Ramos (cell line): ENCODE measurements around the gene MORF4L1.
"Not testable (repeated sequence)": the region's sequence is repeated elsewhere in the genome, so short reads cannot be mapped to it uniquely, and the experiment has no call there.

Source experiments
- in situ Hi-C: fragments of 300-500 bp; cut with MboI; formaldehyde crosslinking; loops from one replicate; pipeline ENCODE4 v1.14.3; 2022; ENCODE audit warnings: low sequenced_read_pairs; ENCODE audit not compliant: unreplicated experiment

Gene MORF4L1

GRCh38 chr15:78893538-78893937 is 20.8 kb downstream of the MORF4L1 start:
- in situ Hi-C loops: no loop called here

DNA sequence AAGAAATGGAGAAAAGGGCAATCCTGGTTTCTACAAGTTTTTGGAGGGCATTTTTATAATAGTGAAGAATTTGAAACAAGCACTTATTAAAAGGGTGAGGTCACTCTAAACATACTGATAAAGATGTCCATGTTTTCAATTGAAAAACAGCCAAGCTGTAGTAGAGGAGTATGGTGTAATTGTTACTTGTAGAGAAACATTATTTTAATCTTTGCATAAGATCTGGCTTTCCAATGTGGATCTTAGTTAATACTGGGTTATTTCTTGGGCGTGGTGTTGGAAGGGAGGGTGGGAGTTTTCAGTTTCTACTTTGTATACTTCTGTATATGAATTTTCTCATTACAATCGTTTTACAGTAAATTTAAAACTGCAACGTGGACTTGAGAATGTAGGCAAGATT is 22.8 kb downstream of the MORF4L1 start:
- in situ Hi-C loops: no loop called here

GRCh38 chr15:78898540-78898939 is 25.9 kb downstream of the MORF4L1 start:
- in situ Hi-C loops: no loop called here

- in situ Hi-C loops: not testable (repeated sequence)
Measured at GRCh38 chr15:78900819-78901533, 28.3 kb downstream of the MORF4L1 start.

GRCh38 chr15:78902281-78903032 is 29.8 kb downstream of the MORF4L1 start:
- in situ Hi-C loops: not testable (repeated sequence)

DNA sequence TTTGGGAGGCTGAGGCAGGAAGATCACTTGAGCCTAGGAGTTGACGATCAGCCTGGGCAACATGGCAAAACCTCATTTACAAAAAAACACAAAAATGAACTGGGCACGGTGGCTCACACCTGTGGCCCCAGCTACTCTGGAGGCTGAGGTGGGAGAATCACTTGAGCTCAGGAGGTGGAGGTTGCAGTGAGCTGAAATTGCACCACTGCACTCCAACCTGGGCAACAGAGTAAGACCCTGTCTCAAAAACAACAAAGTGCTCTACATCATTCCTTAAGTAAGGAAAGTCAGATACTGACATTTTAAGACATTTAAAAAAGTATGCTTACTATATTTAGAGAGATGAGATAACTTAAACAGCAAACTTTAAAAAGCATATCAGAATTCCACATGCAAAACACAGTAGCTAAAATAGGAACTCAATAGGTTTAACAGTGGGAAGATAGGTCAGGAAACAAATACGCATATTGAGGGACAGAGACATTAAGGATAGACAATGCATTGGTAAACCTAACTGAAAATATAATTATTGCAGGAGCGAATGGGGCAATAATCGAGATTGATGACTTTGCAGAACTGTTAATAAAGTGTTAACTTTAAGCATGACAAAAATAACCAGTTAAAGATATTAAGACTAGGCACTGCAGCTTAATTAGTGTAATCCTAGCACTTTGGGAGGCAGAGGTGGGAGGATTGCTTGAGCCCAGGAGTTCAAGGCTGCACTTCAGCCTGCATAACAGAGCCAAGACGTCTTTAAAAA is 32.1 kb downstream of the MORF4L1 start:
- in situ Hi-C loops: no loop called here

DNA sequence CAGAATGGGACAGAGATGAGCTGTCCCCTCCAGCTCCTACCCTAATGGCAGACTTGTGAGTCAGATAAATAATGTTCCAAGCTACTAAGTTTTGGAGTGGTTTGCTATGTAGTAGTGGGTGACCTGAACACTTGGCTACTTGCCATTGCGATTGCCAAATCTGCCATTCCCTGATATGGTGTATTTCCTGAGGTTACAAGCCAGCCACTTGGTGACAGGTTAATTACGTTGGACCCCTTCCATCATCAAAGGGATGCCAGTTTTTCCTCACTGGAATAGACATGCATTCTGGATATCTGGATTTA is 33.6 kb downstream of the MORF4L1 start:
- in situ Hi-C loops: no loop called here

DNA sequence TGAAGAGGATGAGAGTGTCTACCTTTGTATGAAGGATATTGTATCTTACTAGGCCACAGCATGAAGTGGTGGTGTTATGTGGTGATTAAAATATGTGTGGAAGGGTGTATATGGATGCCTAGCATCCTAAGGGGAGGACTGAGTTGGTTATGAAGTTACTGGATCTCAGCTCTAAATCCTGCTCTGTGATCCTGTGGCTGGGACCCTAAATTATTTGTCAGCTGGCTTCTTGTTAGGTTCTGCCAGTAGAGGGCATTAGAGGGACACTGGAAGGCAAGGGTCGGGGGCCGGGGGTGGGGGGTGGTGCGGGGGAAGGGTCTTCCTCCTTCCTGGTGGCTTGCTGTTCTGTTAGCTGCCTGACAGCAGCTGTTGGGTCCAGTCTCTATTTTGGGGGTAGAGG is 34.9 kb downstream of the MORF4L1 start:
- in situ Hi-C loops: no loop called here

- in situ Hi-C loops: no loop called here
Measured at GRCh38 chr15:78909160-78909695, 36.5 kb downstream of the MORF4L1 start.

DNA sequence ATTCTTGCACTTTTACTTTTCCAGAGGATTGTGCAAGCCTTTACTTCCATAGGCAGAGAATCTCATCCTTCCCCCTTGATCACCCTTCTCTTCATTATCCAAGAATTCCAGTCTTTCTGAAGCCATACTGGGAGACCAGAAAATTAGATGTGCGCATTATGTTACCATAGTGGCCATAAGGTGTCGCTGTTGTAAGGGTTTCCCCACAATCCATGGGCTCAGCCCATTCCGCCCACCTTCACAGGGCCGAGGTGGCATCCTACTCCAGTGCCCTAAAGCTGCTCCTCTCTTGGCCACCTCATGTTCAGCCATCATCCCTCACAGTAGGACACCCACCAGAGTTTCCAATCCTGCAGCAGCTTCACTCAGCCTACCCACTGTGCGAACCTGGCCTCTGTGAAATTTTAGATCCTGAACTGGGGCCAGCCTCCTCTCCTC is 37.1 kb downstream of the MORF4L1 start:
- in situ Hi-C loops: no loop called here

- in situ Hi-C loops: no loop called here
Measured at GRCh38 chr15:78910271-78910670, 37.6 kb downstream of the MORF4L1 start.

DNA sequence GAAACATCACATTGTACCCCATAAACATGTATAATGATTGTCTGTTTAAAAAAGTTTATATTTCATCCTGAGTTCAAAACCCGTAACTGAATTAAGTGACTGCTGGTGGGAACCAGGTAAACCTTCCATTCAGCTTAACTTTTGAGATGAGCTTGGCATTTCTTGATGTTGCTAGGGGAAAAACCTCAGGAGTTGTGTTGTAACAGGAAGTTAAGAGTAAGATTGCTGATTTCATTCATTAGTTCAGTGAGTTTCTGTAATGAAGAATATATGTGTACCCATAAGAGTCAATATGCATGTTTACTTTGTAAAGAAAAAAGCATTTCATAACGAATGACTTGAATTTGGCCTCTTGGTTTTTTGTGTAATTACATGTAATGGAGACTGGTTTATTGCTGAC is 39.6 kb downstream of the MORF4L1 start:
- in situ Hi-C loops: no loop called here

DNA sequence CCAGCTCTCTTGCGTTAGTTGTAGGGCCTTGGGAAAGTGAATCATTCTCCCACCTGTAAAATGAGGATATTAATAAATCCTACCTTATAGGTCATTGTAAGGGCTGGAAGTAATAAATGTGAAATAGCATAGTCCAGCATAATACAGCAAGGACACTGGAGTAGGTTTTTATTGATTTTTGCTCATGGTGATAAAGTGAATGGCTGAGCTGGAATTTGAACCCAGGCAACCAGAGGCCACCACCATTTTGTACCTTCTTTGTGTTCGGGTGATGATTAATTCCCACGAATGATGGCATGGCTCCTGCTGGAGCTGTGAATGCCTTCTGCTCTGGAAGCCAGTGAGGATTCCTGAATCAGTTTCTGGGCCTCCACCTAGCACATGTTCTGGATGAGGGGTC is 40.3 kb downstream of the MORF4L1 start:
- in situ Hi-C loops: no loop called here

- in situ Hi-C loops: no loop called here
Measured at GRCh38 chr15:78914027-78914764, 41.5 kb downstream of the MORF4L1 start.

DNA sequence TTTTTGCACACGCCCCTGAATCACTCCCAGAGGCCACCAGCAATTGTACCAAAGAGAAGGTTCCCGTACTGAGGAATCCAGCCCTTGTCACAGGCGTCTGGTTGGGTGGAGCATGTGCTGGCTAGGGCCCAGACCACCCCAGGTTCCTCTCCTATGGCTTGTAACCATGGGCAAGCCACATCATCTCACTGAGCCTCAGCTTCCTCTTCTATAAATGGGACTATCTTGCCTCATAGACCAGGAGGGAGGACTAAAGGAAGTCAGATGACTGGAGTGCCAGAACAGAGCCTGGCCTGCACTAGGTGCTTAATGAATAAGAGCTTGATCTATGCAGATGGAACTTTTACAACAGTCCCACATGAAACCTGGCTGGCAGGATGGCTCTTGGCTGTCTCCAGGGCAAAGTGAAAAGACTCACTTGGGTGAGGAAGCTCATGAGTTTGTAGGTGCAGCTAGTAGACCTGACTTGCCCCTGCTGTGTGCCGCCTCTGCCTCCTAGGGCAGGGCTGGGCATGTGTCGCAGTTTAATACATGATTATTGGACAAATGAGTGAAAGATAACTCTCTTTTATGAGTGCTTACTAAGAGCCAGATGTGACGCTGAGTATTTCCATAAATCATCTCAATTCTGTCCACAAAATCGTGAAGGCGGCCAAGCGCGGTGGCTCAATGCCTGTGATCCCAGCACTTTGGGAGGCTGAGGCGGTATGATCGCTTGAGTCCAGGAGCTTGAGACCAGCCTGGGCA is 42.8 kb downstream of the MORF4L1 start:
- in situ Hi-C loops: no loop called here

DNA sequence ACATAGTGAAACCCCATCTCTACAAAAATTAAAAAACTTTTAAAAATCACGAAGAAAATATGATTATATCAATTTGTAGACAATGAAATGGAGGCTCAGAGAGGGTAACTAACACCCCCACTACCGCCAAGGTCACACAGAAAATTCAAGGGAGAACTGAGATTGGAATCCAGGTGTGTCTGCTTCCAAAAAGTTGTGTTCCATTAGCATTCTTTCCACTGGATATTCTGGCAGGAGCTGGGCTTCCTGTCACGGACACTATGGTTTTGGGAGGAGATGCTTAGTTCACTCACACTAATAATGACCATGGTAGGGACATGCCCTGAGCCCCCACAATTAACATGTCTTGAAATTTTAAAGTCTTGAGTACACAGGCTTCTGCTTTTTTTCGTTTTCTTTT is 43.4 kb downstream of the MORF4L1 start:
- in situ Hi-C loops: no loop called here

DNA sequence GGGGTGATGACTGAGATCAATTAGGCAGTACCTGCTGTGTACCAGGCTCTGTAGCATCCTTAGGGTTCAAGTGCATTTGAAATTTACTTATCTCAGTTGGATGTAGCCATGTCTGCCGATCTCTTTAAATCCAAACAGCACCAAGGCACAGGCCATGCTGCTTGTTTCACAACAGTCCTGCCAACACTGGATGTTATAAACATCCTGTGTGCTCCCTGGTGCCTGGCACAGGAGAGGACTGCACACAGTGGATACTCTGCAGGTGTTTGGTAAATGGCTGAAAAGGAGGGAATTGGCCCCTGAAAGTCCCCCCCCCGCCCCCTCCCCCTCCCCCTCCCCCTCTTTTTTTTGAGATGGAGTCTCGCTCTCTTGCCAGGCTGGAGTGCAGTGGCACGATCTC is 45.2 kb downstream of the MORF4L1 start:
- in situ Hi-C loops: no loop called here

GRCh38 chr15:78921517-78921916 is 48.8 kb downstream of the MORF4L1 start:
- in situ Hi-C loops: no loop called here

- in situ Hi-C loops: no loop called here
Measured at GRCh38 chr15:78921940-78922339, 49.2 kb downstream of the MORF4L1 start.

DNA sequence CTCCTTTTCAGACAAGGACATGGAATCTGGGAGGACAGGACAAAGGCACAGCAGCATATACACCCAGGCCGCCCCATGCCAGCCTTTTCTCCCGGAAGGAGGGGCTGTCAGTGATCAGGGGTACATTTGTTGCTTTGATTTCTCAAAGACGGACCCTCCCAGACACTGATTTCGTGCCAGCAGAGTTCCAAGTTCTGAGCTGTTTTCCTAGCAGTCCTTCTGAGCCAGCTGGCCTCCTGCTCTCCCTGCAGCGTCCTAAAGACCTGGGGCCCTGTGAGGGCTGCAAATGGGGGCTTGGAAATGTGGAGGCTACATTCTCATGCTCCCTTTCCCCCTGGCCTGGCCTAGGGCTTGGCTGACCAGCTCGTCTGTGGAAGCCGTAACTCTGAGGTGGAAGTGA is 49.8 kb downstream of the MORF4L1 start:
- in situ Hi-C loops: no loop called here
